ENCODE results near the gene AGFG2. TPM values are rescaled to one million over a fixed set of nuclear protein-coding genes. Genes with fewer than 3 reads are reported as not detected.
"Not testable (repeated sequence)": the region's sequence is repeated elsewhere in the genome, so short reads cannot be mapped to it uniquely, and the experiment has no call there.

Gene AGFG2
- total RNA-seq, 1 experiment from 2014 or later = 6.7 TPM

DNA sequence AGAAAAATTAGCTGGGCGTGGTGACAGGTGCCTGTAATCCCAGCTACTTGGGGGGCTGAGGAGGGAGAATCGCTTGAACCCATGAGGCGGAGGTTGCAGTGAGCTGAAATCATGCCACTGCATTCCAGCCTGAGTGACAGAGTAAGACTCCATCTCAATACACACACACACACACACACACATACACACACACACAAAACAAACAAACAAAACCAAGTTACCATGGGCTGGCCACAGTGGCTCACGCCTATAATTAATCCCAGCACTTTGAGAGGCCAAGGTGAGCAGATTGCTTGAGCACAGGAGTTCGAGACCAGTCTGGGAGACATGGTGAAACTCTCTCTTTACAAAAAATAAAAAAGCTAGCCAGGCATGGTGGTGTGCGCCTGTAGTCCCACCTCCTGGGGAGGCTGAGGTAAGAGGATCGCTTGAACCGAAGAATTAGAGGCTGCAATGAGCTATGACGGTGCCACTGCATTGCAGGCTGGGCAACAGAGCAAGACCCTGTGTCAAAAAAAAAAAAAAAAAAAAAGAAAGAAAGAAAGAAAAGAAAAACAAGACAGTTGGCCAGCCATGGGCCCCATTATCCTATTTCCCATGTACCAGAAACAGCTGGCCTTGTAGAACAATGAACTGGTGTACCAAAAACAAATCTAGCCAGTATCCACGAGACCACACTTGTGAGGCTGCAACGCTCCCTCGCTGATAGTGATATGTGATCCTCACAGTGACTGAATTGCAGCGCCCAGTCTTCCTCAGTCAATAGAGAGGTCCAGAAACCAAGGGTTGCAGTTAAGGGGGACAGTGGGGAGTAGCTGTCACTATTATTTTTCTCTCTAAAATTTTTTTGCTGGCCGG is 6.6 kb upstream of the AGFG2 start:
- Histone ChIP-seq H3K27me3 (ENCODE audit: low read length) (no peaks in the 10 kb centered on the region), H3K79me2 (ENCODE audit: low read length) (no peaks in the 10 kb centered on the region), H4K20me1 (ENCODE audit: insufficient read depth, low read depth, low read length) (no peaks in the 10 kb centered on the region), H3K4me3 (ENCODE audit: low read length) (no peak overlapping the region), H3K9me2 (replicated peaks; ENCODE audit: insufficient read depth, low read length) (no peaks in the 10 kb centered on the region), H3K36me3 (ENCODE audit: insufficient read depth, low read length) (no peaks in the 10 kb centered on the region), H2AFZ (ENCODE audit: low read length) (no peak overlapping the region), H3K9ac (ENCODE audit: low read length) (no peak overlapping the region), H3K4me2 (ENCODE audit: low read depth, low read length, poor library complexity, severe bottlenecking) (no peak overlapping the region), H3K4me1 (ENCODE audit: low read length) (peaks cover 6% of the 10 kb centered on the region), H3K9me3 (ENCODE audit: low read length) (no peaks in the 10 kb centered on the region), H3K27ac (ENCODE audit: low read length) (no peak overlapping the region)
- no peak for DNase-seq

DNA sequence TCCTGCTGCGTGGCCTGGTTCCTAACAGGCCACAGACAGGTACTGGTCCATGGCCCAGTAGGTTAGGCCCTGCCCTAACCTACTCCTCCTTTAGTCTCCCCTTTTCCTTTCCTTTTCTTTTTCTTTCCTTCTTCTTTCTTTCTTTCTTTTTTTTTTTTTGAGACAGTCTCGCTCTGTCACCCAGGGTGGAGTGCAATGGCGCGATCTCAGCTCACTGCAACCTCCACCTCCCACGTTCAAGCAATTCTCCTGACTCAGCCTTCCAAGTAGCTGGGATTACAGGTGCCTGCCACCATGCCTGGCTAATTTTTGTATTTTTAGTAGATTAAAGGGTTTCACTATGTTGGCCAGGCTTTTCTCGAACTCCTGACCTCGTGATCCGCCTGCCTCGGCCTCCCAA is 3.0 kb upstream of the AGFG2 start:
- not testable (repeated sequence) for H3K4me3 ChIP-seq (ENCODE audit: low read length); H4K20me1 ChIP-seq (ENCODE audit: insufficient read depth, low read depth, low read length); H3K4me2 ChIP-seq (ENCODE audit: low read depth, low read length, poor library complexity, severe bottlenecking); H3K9ac ChIP-seq (ENCODE audit: low read length); H2AFZ ChIP-seq (ENCODE audit: low read length); H3K9me3 ChIP-seq (ENCODE audit: low read length); H3K36me3 ChIP-seq (ENCODE audit: insufficient read depth, low read length); H3K9me2 ChIP-seq (replicated peaks; ENCODE audit: insufficient read depth, low read length); DNase-seq; H3K27me3 ChIP-seq (ENCODE audit: low read length); H3K27ac ChIP-seq (ENCODE audit: low read length); H3K79me2 ChIP-seq (ENCODE audit: low read length)
- H3K4me1 ChIP-seq (ENCODE audit: low read length) = peaks cover 23% of the 10 kb centered on the region

DNA sequence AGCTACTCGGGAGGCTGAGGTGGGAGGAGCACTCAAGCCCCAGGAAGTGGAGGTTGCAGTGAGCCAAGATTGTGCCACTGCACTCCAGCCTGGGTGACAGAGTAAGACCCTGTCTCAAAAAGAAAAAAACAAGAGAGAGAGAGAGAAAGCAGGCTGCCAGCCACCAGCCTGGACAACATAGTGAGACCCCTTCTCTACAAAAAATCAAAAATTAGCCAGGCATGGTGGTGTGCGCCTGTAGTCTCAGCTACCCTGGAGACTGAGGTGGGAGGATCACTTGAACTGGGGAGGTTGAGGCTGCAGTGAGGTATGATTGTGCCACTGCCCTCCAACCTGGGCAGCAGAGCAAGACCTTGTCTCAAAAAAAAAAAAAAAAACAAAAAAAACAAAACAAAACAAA is 2.3 kb upstream of the AGFG2 start:
- H4K20me1 ChIP-seq (ENCODE audit: insufficient read depth, low read depth, low read length); H3K27ac ChIP-seq (ENCODE audit: low read length); H3K9me3 ChIP-seq (ENCODE audit: low read length); H3K79me2 ChIP-seq (ENCODE audit: low read length); H3K27me3 ChIP-seq (ENCODE audit: low read length); H2AFZ ChIP-seq (ENCODE audit: low read length); H3K4me2 ChIP-seq (ENCODE audit: low read depth, low read length, poor library complexity, severe bottlenecking); H3K4me3 ChIP-seq (ENCODE audit: low read length); H3K36me3 ChIP-seq (ENCODE audit: insufficient read depth, low read length); H3K9me2 ChIP-seq (replicated peaks; ENCODE audit: insufficient read depth, low read length); H3K9ac ChIP-seq (ENCODE audit: low read length); DNase-seq: not testable (repeated sequence)
- peaks cover 20% of the 10 kb centered on the region for H3K4me1 ChIP-seq (ENCODE audit: low read length)

GRCh38 chr7:100538348-100538653 is 702 bp upstream of the AGFG2 start:
- H3K27me3 ChIP-seq (ENCODE audit: low read length) = no peaks in the 10 kb centered on the region
- H3K27ac ChIP-seq (ENCODE audit: low read length) = no peak overlapping the region
- H3K4me1 ChIP-seq (ENCODE audit: low read length) = peaks cover 18% of the 10 kb centered on the region
- peak overlapping the region; percentile 53 for H3K9ac ChIP-seq (ENCODE audit: low read length)
- no peaks in the 10 kb centered on the region for H3K36me3 ChIP-seq (ENCODE audit: insufficient read depth, low read length)
- H3K4me2 ChIP-seq (ENCODE audit: low read depth, low read length, poor library complexity, severe bottlenecking) = peak overlapping the region; percentile 75
- H3K9me3 ChIP-seq (ENCODE audit: low read length) = no peaks in the 10 kb centered on the region
- H2AFZ ChIP-seq (ENCODE audit: low read length) = peak overlapping the region; percentile 96
- DNase-seq = no peak
- no peaks in the 10 kb centered on the region for H3K9me2 ChIP-seq (replicated peaks; ENCODE audit: insufficient read depth, low read length)
- peak overlapping the region; percentile 64 for H3K4me3 ChIP-seq (ENCODE audit: low read length)
- H3K79me2 ChIP-seq (ENCODE audit: low read length) = no peaks in the 10 kb centered on the region
- peaks cover 3% of the 10 kb centered on the region; the same call in 1 of the 2 replicates for H4K20me1 ChIP-seq (ENCODE audit: insufficient read depth, low read depth, low read length)

DNA sequence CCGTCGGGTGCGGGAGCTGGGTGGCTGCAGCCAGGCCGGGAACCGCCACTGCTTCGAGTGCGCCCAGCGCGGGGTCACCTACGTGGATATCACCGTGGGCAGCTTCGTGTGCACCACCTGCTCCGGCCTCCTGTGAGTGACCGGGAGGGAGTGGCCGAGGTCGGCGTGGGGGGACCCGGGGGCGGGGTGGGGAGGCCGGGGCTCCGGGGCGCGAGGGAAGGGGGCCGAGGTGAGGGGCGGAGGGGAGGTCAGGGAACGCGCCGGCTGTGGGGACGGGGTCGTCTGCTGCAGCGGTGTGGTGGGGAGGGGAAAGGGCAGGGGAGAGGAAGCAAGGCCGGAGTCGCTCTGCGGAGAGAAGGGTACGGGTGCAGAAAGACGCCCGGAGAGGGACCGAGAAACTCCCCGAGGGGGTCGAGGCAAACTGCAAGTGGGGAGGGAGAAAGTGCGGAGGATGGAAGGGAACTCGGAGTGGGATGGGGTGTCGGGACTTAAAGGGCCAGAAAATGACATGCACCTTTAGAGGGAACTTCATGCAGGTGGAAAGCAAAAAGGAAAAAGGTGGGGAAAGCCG is 518 bp downstream of the AGFG2 start:
- peaks cover 18% of the 10 kb centered on the region for H3K4me1 ChIP-seq (ENCODE audit: low read length)
- no peaks in the 10 kb centered on the region for H3K27me3 ChIP-seq (ENCODE audit: low read length)
- no peaks in the 10 kb centered on the region for H3K9me2 ChIP-seq (replicated peaks; ENCODE audit: insufficient read depth, low read length)
- H2AFZ ChIP-seq (ENCODE audit: low read length) = no peak overlapping the region; the same call in 1 of the 2 replicates
- DNase-seq = peak; percentile 50
- H3K79me2 ChIP-seq (ENCODE audit: low read length) = no peaks in the 10 kb centered on the region
- H3K27ac ChIP-seq (ENCODE audit: low read length) = no peak overlapping the region
- H3K9ac ChIP-seq (ENCODE audit: low read length) = peak overlapping the region; percentile 73
- no peaks in the 10 kb centered on the region for H3K9me3 ChIP-seq (ENCODE audit: low read length)
- no peaks in the 10 kb centered on the region for H3K36me3 ChIP-seq (ENCODE audit: insufficient read depth, low read length)
- peak overlapping the region; percentile 69 for H3K4me3 ChIP-seq (ENCODE audit: low read length)
- peak overlapping the region; percentile 73 for H3K4me2 ChIP-seq (ENCODE audit: low read depth, low read length, poor library complexity, severe bottlenecking)
- H4K20me1 ChIP-seq (ENCODE audit: insufficient read depth, low read depth, low read length) = peaks cover 3% of the 10 kb centered on the region; the same call in 1 of the 2 replicates

GRCh38 chr7:100540073-100540723 is 1.2 kb downstream of the AGFG2 start:
- H3K9me3 ChIP-seq (ENCODE audit: low read length) = no peaks in the 10 kb centered on the region
- H4K20me1 ChIP-seq (ENCODE audit: insufficient read depth, low read depth, low read length) = peaks cover 3% of the 10 kb centered on the region; the same call in 1 of the 2 replicates
- no peaks in the 10 kb centered on the region for H3K79me2 ChIP-seq (ENCODE audit: low read length)
- no peak overlapping the region for H3K27ac ChIP-seq (ENCODE audit: low read length)
- H3K4me3 ChIP-seq (ENCODE audit: low read length) = peak overlapping the region; percentile 69
- DNase-seq = no peak
- no peaks in the 10 kb centered on the region for H3K36me3 ChIP-seq (ENCODE audit: insufficient read depth, low read length)
- no peak overlapping the region for H2AFZ ChIP-seq (ENCODE audit: low read length)
- H3K9ac ChIP-seq (ENCODE audit: low read length) = peak overlapping the region; percentile 73
- peak overlapping the region; percentile 73 for H3K4me2 ChIP-seq (ENCODE audit: low read depth, low read length, poor library complexity, severe bottlenecking)
- peaks cover 18% of the 10 kb centered on the region for H3K4me1 ChIP-seq (ENCODE audit: low read length)
- no peaks in the 10 kb centered on the region for H3K27me3 ChIP-seq (ENCODE audit: low read length)
- H3K9me2 ChIP-seq (replicated peaks; ENCODE audit: insufficient read depth, low read length) = no peaks in the 10 kb centered on the region

DNA sequence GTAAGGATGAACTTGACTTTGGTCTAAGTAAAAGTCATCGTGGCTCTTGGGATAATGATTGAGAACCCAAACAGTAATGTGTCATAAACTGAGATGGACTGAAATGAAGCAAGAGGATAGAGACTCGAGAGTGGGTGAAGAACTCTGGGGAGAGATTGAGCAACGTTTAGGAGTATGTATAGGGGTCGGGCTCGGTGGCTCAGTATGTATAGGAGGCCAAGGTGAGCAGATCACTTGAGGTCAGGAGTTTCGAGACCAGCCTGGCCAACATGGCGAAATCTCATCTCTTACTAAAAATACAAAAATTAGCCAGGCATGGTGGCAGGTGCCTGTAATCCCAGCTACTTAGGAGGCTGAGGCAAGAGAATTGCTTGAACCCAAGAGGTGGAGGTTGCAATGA is 2.3 kb downstream of the AGFG2 start:
- H3K27me3 ChIP-seq (ENCODE audit: low read length); H3K9ac ChIP-seq (ENCODE audit: low read length); H2AFZ ChIP-seq (ENCODE audit: low read length); H3K9me3 ChIP-seq (ENCODE audit: low read length); H3K4me3 ChIP-seq (ENCODE audit: low read length); DNase-seq; H3K36me3 ChIP-seq (ENCODE audit: insufficient read depth, low read length); H3K27ac ChIP-seq (ENCODE audit: low read length); H3K79me2 ChIP-seq (ENCODE audit: low read length); H3K9me2 ChIP-seq (replicated peaks; ENCODE audit: insufficient read depth, low read length); H4K20me1 ChIP-seq (ENCODE audit: insufficient read depth, low read depth, low read length); H3K4me2 ChIP-seq (ENCODE audit: low read depth, low read length, poor library complexity, severe bottlenecking): not testable (repeated sequence)
- peaks cover 18% of the 10 kb centered on the region for H3K4me1 ChIP-seq (ENCODE audit: low read length)

DNA sequence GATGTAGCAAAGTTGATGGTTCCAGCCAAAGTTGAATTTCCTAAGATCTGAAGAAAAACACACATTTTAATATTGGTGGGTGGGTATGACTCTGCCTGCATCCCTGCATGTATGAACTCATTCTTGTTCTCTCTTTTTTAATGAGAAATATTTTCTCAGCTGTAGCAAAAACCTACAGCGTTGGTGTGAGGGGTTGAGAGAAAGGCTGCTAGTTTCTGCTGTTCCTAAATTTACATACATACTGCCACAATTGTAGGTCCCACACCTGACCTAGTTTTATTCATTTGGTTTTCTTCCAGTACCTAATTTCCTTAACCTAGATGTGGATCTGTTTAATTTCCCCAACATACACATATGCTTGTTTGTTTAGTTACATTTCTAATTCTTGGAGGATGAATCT is 4.6 kb downstream of the AGFG2 start:
- H3K27ac ChIP-seq (ENCODE audit: low read length) = no peak overlapping the region

More for the DNA sequence above, 4.6 kb downstream of the AGFG2 start:
- no peak overlapping the region for H2AFZ ChIP-seq (ENCODE audit: low read length)
- peaks cover 3% of the 10 kb centered on the region; the same call in 1 of the 2 replicates for H4K20me1 ChIP-seq (ENCODE audit: insufficient read depth, low read depth, low read length)
- no peak overlapping the region for H3K4me2 ChIP-seq (ENCODE audit: low read depth, low read length, poor library complexity, severe bottlenecking)
- H3K27me3 ChIP-seq (ENCODE audit: low read length) = no peaks in the 10 kb centered on the region
- H3K4me1 ChIP-seq (ENCODE audit: low read length) = peaks cover 12% of the 10 kb centered on the region
- no peak overlapping the region for H3K9ac ChIP-seq (ENCODE audit: low read length)
- no peaks in the 10 kb centered on the region for H3K9me2 ChIP-seq (replicated peaks; ENCODE audit: insufficient read depth, low read length)
- H3K4me3 ChIP-seq (ENCODE audit: low read length) = no peak overlapping the region
- DNase-seq = no peak
- H3K79me2 ChIP-seq (ENCODE audit: low read length) = no peaks in the 10 kb centered on the region
- H3K36me3 ChIP-seq (ENCODE audit: insufficient read depth, low read length) = no peaks in the 10 kb centered on the region
- H3K9me3 ChIP-seq (ENCODE audit: low read length) = no peaks in the 10 kb centered on the region

Measured in Karpas-422 (cell line).